GM18870 (cell line): ENCODE measurements around the gene CNN2.

Source experiments
- ATAC-seq: cut with Tn5 transposase; IDR thresholded peaks from one replicate; pipeline ENCODE4 v1.9.1; 2021; ENCODE audit warnings: moderate library complexity; ENCODE audit not compliant: unreplicated experiment

The CNN2 gene

DNA sequence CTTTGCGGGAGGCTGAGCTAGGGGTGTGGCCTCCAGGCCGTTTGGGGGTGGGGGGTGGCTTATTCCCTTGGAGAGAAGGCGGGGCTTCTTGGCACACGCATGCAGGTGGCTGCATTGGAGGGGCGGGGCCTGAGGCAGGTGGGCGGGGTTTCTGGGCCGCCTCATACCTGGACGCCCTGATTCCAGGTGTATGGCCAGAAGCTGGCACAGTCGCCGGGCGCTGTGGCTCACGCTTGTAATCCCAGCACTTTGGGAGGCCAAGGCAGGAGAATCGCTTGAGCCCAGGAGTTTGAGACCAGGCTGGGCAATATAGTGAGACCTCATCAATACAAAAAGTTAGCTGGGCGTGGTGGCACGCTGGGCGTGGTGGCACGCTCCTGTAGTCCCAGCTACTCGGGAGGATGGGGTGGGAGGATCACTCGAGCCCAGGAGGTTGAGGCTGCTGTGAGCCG is 21.3 kb downstream of the CNN2 start:
- no peak for ATAC-seq

DNA sequence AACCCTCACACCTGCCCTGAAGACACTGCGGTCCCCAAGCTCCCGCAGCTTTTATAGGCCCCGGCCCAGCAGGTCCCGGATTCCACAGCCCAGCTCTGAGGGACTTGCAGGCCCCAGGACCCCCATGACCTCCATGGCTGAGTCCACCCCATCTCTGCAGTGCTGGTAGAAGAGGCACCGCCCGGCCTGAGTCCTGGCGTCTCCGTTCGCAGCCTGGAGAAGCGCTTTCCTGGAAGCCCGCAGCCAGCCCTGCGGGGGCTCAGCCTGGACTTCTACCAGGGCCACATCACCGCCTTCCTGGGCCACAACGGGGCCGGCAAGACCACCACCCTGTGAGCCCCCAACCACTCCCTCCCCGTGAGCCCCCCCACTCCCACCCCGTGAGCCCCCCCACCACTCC is 22.7 kb downstream of the CNN2 start:
- no peak for ATAC-seq

DNA sequence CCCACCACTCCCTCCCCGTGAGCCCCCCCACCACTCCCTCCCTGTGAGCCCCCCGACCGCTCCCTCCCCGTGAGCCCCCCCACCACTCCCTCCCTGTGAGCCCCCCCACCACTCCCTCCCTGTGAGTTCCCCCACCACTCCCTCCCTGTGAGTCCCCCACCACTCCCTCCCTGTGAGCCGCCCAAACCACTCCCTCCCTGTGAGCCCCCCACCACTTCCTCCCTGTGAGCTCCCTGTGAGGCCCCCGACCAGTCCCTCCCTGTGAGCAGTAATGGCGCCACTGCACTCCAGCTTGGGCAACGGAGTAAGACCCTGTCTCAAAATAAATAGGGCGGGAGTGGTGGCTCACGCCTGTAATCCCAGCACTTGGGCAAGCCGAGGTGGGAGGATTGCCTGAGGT is 23.4 kb downstream of the CNN2 start:
- ATAC-seq, result no peak

DNA sequence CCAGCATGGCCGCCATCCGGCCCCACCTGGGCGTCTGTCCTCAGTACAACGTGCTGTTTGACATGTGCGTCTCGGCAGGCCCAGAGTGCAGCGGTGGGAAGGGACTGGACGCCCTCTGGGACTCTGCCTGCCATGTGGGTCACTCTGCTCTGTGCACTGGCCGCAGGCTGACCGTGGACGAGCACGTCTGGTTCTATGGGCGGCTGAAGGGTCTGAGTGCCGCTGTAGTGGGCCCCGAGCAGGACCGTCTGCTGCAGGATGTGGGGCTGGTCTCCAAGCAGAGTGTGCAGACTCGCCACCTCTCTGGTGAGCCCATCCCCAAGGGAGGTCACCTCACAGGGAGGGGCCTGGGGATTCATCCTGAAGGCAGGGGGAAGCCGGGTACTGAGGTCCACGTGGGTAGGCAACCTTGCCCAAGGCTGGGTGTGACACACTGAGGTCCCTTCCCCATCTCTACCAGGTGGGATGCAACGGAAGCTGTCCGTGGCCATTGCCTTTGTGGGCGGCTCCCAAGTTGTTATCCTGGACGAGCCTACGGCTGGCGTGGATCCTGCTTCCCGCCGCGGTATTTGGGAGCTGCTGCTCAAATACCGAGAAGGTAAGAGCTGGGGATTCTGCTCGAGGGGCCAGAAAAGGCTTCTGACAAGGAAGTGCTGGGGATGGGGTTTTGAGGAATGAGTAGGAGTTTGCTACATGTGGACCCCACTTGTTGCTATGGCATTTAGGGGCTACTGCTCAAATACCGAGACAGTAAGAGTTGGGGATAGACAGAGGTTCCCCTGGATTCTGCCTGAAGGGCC is 24.8 kb downstream of the CNN2 start:
- ATAC-seq, result no peak

DNA sequence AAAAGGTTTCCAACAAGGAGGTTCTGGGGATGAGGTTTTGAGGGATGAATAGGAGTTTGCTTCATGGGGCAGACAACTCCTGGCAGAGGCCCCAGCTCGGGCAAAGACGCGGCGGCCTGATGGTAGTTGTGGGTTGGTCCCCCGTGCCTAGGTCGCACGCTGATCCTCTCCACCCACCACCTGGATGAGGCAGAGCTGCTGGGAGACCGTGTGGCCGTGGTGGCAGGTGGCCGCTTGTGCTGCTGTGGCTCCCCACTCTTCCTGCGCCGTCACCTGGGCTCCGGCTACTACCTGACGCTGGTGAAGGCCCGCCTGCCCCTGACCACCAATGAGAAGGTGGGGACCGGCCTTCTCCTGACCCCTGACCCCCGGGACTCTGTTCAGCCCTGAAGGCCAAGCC is 25.4 kb downstream of the CNN2 start:
- no peak for ATAC-seq

DNA sequence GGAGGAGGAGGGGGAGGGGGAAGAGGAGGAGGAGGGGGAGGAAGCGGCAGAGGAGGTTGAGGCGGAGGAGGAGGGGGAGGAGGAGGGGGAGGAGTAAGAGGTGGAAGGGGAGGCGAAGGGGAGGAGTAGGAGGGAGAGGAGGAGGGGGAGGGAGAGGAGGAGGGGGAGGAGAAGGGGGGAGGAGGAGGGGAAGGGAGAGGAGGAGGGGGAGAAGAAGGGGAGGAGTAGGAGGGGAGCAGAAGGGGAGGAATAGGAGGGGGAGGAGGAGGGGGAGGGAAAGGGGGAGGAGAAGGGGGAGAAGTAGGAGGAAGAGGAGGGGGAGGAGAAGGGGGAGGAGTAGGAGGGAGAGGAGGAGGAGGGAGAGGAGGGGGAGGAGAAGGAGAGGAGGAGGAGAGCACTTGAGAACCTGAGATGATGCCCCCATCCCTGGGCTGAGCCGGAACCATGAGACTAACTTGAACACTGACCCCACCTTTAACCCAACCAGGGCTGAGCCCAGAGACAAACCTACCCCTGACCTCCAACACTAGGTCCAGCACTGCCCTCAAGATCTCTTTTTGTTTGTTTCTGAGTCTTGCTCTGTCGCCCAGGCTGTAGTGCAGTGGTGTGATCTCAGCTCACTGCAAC is 26.1 kb downstream of the CNN2 start:
- no peak for ATAC-seq

DNA sequence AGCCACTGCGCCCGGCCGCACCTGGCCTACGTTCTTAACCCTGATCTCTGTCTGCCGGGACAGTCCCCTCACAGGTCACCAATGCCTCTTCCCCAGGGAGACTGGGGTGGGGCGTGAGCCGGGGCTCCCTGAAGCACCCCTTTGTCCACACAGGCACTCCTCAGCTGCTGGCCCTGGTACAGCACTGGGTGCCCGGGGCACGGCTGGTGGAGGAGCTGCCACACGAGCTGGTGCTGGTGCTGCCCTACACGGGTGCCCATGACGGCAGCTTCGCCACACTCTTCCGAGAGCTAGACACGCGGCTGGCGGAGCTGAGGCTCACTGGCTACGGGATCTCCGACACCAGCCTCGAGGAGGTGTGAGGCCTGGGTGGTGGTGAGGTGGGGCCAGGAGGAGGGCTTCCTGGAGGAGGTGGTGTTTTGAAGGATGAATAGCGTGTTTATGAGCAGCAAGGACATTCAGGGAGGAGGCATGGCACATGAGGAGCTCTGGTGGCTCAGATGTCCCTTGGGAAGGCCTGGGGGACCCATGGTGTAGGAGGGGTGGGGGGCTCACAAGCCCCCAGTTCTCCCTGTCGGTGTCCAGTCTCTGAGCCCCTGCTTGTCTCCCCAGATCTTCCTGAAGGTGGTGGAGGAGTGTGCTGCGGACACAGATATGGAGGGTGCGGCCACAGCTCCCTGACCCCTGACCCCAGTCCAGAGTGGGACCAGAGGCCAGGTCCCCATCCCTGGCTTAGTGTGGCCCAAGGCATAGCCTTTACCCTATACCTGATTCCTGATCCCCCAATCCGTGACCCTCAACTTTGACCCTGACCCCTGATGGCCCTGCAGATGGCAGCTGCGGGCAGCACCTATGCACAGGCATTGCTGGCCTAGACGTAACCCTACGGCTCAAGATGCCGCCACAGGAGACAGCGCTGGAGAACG is 27.0 kb downstream of the CNN2 start:
- ATAC-seq, result no peak

DNA sequence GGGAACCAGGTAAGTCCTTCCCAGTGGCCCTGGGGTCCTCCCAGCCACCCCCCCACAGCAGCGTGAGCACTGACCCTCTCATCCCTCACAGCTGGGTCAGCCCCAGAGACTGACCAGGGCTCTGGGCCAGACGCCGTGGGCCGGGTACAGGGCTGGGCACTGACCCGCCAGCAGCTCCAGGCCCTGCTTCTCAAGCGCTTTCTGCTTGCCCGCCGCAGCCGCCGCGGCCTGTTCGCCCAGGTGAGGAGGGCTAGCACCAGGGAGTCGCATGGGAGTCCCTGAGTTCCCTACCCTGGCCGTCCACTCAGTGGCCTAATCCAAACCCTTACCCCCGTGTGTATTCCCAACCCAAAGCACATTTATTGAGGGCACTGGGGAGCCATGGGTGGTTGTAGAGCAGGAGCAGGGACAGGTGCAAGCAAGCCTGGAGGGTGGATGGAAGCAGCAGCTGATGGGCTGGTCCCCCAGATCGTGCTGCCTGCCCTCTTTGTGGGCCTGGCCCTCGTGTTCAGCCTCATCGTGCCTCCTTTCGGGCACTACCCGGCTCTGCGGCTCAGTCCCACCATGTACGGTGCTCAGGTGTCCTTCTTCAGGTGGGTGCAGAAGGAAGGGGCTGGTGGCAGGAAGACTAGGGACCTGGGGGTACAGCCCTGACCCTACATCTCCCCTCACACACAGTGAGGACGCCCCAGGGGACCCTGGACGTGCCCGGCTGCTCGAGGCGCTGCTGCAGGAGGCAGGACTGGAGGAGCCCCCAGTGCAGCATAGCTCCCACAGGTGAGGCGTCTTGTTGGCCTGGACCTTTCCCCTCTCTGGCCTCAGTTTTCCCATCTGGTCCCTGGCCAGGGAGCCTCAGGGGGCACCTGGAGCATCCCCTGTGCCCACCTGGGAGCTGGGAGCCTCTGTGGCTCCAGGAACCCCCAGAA is 28.0 kb downstream of the CNN2 start:
- ATAC-seq, result no peak

DNA sequence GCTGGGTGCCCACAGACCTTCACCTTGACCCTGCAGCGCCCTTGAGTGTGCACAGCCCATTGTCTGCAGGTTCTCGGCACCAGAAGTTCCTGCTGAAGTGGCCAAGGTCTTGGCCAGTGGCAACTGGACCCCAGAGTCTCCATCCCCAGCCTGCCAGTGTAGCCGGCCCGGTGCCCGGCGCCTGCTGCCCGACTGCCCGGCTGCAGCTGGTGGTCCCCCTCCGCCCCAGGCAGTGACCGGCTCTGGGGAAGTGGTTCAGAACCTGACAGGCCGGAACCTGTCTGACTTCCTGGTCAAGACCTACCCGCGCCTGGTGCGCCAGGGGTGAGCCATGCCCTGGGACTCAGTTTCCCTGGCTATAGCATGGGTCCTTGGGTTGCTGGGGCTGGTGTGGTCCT is 28.6 kb downstream of the CNN2 start:
- no peak for ATAC-seq

DNA sequence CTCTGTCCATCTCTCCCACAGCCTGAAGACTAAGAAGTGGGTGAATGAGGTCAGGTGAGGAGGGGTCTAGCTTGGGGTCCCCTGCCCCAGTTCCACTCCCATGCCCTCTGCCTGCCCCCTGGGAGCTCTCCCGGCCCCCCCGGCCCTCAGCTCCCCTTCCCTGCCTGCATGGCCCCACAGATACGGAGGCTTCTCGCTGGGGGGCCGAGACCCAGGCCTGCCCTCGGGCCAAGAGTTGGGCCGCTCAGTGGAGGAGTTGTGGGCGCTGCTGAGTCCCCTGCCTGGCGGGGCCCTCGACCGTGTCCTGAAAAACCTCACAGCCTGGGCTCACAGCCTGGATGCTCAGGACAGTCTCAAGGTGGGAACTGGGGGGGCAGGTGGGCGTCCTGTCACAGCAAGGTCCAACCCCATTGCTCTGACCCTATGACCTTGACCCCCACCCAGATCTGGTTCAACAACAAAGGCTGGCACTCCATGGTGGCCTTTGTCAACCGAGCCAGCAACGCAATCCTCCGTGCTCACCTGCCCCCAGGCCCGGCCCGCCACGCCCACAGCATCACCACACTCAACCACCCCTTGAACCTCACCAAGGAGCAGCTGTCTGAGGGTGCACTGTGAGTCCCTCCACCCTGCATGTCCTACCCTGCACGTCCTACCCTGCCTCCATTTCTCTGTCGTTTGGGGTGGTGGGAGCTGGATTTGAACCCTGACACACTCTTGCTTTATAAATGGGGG is 29.6 kb downstream of the CNN2 start:
- no peak for ATAC-seq

DNA sequence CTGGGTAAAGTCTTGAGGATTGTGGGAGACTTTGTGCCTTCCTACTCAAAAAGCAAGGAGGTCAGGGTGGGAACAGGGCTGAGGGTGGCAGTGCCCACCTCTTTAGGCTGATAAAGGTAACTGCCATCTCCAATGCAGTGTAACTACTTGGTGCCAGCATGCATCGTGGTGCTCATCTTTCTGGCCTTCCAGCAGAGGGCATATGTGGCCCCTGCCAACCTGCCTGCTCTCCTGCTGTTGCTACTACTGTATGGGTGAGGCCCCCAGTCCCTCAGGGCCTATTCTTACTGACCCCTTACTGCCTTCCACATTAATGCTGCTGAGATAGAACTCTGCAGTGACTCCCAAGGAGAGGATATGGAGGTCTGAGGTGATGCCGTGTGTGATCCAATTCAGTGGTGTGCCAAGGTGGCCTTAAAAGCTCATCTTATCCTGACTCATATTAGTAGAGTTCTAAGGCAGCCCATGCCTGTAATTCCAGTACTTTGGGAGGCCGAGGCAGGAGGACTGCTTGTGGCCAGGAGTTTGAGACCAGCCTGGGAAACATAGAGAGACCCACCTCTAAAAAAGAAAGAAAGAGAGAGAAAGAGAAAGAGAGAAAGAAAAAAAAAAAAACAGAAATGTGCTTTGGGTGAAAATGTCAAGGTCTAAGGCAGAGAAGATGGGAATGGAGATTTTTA is 30.9 kb downstream of the CNN2 start:
- ATAC-seq, result no peak

DNA sequence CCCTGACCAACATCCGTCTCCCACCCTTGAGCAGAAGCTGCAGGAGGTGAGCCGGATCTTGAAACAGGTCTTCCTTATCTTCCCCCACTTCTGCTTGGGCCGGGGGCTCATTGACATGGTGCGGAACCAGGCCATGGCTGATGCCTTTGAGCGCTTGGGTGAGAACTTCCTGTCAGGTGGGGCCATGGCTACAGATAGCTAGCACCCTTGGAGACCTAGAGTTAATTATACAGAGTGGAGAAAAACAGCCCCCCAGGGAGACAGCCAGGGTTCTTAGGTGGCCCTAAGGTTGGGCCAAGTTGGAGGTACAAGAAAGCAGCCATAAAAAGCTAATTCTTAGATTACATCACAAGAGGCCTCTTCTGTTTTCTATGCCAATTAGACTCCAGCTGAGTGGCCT is 31.7 kb downstream of the CNN2 start:
- ATAC-seq, result no peak

DNA sequence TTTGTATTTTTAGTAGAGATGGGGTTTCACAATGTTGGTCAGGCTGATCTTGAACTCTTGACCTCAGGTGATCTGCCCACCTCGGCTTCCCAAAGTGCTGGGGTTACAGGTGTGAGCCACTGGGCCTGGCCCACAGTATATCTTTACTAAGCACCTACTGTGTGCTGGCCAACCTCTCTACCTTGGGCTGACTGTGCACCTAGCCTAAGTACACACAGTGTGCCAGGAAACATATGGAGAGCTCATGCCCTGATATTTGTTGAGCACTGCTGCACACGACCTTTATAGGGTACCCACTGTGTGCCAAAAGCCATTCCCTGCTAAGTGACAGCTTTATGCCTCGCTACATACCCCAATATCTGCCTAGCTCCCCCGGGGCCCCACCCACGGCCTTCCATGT is 34.3 kb downstream of the CNN2 start:
- ATAC-seq, result no peak

DNA sequence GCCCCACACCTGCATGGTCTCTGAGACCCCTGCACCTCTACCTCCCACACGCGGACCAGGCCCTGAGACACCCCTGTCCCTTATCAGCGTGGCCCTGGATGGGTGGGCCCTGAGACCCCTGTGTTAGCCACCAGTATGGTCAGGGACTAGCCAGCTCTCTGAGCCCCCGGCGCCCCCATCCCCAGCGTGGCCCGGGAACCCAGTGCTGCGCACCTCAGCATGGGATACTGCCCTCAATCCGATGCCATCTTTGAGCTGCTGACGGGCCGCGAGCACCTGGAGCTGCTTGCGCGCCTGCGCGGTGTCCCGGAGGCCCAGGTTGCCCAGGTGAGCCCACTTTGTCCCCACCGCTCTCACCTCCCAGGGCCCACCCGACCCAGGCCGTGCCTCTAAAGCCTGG is 35.6 kb downstream of the CNN2 start:
- ATAC-seq, result no peak

DNA sequence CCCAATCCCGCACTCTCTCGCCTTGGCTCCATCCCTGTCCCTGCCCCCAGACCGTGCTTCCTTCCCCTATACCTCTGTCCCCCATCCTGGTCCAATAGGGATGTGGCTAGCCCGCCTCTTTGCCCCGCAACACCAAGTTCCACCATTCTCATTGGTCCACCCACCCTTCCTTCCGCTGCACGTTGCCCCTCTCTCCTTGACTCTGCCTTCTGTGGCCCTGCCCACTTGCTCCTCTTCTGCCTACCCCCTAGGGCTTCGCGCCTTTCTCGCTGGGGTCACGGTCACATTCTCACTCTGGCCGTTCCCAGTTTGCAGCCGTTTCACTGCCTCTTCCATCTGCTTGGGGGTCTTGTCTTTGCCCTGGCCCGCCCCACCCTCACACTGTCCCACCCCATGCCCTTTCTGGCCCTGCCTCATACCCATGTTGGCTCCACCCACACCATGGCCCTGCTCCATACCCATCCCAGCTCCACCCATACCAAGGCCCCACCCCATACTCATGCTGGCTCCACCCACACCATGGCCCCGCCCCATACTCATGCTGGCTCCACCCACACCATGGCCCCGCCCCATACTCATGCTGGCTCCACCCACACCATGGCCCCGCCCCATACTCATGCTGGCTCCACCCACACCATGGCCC is 36.1 kb downstream of the CNN2 start:
- no peak for ATAC-seq

DNA sequence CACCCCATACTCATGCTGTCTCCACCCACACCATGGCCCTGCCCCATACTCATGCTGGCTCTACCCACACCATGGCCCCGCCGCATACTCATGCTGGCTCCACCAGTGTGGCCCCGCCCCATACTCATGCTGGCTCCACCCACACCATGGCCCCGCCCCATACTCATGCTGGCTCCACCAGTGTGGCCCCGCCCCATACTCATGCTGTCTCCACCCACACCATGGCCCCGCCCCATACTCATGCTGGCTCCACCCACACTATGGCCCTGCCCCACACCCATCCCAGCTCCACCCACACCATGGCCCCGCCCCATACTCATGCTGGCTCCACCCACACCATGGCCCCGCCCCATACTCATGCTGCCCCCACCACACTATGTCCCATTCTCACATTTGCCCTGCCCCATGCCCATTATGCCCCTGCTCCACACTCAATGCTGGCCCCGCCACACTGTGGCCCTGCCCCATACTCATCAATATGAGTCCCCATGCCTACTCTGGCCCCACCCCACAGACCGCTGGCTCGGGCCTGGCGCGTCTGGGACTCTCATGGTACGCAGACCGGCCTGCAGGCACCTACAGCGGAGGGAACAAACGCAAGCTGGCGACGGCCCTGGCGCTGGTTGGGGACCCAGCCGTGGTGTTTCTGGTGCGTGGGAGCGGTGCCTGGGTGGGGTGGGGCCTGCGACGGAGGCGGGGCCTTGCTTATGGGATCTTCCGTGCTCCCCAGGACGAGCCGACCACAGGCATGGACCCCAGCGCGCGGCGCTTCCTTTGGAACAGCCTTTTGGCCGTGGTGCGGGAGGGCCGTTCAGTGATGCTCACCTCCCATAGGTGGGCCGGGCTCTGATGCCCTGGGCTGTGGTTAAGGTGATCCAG is 36.9 kb downstream of the CNN2 start:
- ATAC-seq, result no peak

DNA sequence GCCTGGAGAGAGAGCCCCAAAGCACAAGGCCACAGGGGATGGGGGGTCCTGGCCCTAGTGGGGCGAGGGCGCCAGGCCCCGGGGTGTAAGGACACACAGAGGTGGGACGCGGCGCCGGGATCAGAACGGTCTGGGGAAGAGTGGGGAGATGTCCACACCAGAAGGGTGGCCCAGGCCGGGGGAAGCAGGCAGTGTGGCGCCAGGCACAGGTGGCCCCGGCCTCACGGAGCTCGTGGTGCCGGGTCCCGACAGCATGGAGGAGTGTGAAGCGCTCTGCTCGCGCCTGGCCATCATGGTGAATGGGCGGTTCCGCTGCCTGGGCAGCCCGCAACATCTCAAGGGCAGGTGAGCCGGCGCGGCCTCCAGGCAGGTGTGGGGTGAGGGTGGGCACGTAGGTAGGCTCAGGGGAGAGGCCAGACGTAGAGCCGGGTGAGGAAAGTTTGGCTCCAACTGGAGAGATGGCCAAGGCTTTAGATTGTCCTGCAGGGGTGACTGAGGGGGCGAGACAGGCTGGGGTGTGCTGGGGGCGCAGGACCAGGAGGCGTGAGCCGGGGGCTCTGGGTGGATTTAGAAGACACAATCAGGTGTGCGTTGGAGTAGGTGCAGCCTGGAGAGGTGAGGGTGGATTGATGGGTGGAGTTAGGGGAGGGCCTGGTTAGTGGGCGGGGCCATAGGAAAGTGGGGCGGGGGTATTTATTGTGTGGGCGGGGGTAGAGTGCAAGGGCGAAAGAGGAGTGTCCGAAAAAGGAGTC is 37.7 kb downstream of the CNN2 start:
- no peak for ATAC-seq
